PC-3 (cell line): ENCODE results near the gene GPR42. TPM values are rescaled to one million over a fixed set of nuclear protein-coding genes. Genes with fewer than 3 reads are reported as not detected.

Experiments
- ATAC-seq: fragments of 200-7000 bp; cut with Tn5 transposase; 2 replicates; pipeline ENCODE4 v1.9.1; 2020; ENCODE audit warnings: mild to moderate bottlenecking, moderate library complexity
- BruUV-seq: library from RNA; stranded (reverse); fragments of 400-500 nt; replicated peaks from 2 replicates; lab custom pipeline; 2021; lab: Mats Ljungman, UMichigan
- CTCF ChIA-PET: fragments of 300-600 bp; sonication (Branson Sonifier 250); formaldehyde crosslinking; loops from one replicate; lab custom pipeline; 2022; ENCODE audit warnings: antibody characterized with exemption; lab: Charles Lee
- POLR2A ChIA-PET: fragments of 300-600 bp; sonication (Branson Sonifier 250); formaldehyde crosslinking; loops from one replicate; lab custom pipeline; 2022; ENCODE audit warnings: antibody characterized with exemption; ENCODE audit not compliant: unreplicated experiment; lab: Charles Lee
- DNase-seq: peaks from one replicate; pipeline ENCODE4 v3.0.0-alpha.2; 2015
- H2AFZ ChIP-seq: fragments of 300-600 bp; sonication (generic); 2 replicates; pipeline ENCODE4 v1.6.0; 2016; ENCODE audit warnings: antibody characterized with exemption, low read length
- H3F3A ChIP-seq: fragments of 300-600 bp; sonication (generic); one replicate; pipeline ENCODE4 v1.6.0; 2017; ENCODE audit warnings: antibody characterized with exemption, low read length, control low read depth, mild to moderate bottlenecking; ENCODE audit not compliant: unreplicated experiment
- H3K27ac ChIP-seq: fragments of 300-600 bp; sonication (generic); 2 replicates; pipeline ENCODE4 v1.5.1; 2016; ENCODE audit warnings: mild to moderate bottlenecking, low read length
- H3K27me3 ChIP-seq: fragments of 300-600 bp; sonication (generic); 2 replicates; pipeline ENCODE4 v1.6.1; 2016; ENCODE audit warnings: low read length, mixed read lengths
- H3K36me3 ChIP-seq: fragments of 300-600 bp; sonication (generic); 2 replicates; pipeline ENCODE4 v1.6.1; 2016; ENCODE audit warnings: low read depth, mixed run types, low read length, mixed read lengths
- H3K4me1 ChIP-seq: fragments of 300-600 bp; sonication (generic); 2 replicates; pipeline ENCODE4 v1.5.1; 2016; ENCODE audit warnings: low read length; ENCODE audit not compliant: insufficient read depth
- H3K4me2 ChIP-seq: fragments of 300-600 bp; sonication (generic); 2 replicates; pipeline ENCODE4 v1.6.0; 2016; ENCODE audit warnings: low read length
- H3K4me3 ChIP-seq: fragments of 300-600 bp; sonication (generic); 2 replicates; pipeline ENCODE4 v1.5.1; 2016; ENCODE audit warnings: mild to moderate bottlenecking, low read length, mixed read lengths
- H3K79me2 ChIP-seq: fragments of 300-600 bp; sonication (generic); 2 replicates; pipeline ENCODE4 v1.6.1; 2017; ENCODE audit warnings: low read length, mixed read lengths
- H3K9ac ChIP-seq: fragments of 300-600 bp; sonication (generic); 2 replicates; pipeline ENCODE4 v1.6.0; 2016; ENCODE audit warnings: mild to moderate bottlenecking, low read length
- H3K9me2 ChIP-seq: fragments of 300-600 bp; sonication (generic); replicated peaks from 2 replicates; pipeline ENCODE4 v1.6.1; 2016; ENCODE audit warnings: mixed run types, low read length, mixed read lengths
- H3K9me3 ChIP-seq: fragments of 300-600 bp; sonication (generic); 2 replicates; pipeline ENCODE4 v1.6.1; 2016; ENCODE audit warnings: low read length, mixed read lengths
- H4K20me1 ChIP-seq: fragments of 300-600 bp; sonication (generic); 2 replicates; pipeline ENCODE4 v1.6.1; 2016; ENCODE audit warnings: low read length, mixed read lengths
- EZH2 ChIP-seq: fragments of 300-600 bp; sonication (generic); IDR thresholded peaks from one replicate; pipeline ENCODE4 v1.6.1; 2017; ENCODE audit warnings: antibody characterized with exemption, mild to moderate bottlenecking, low read length; ENCODE audit not compliant: unreplicated experiment
- EZH2phosphoT487 ChIP-seq: fragments of 300-600 bp; sonication (generic); IDR thresholded peaks from 2 replicates; pipeline ENCODE4 v1.6.1; 2018; ENCODE audit warnings: mild to moderate bottlenecking, antibody characterized with exemption, low read length, borderline replicate concordance
- intact Hi-C: fragments of 100-400 bp; cut with micrococcal nuclease; formaldehyde crosslinking; loops from 2 replicates; pipeline ENCODE4 v1.9.0; 2023
- total RNA-seq: library from RNA; depleted of rRNA; stranded (reverse); fragments of >200 nt; gene quantifications from 2 replicates; pipeline ENCODE4 v1.2.3, GENCODE V29; 2014
- TF ChIP-seq, protein P1 (sequence below): fragments of 300-600 bp; sonication (generic); conservative IDR thresholded peaks from 2 replicates; pipeline ENCODE4 v1.5.1; 2017; ENCODE audit warnings: antibody characterized with exemption, low read depth, mild to moderate bottlenecking, low read length

Gene GPR42
- total RNA-seq, 1 experiment from 2014 or later = not detected

DNA sequence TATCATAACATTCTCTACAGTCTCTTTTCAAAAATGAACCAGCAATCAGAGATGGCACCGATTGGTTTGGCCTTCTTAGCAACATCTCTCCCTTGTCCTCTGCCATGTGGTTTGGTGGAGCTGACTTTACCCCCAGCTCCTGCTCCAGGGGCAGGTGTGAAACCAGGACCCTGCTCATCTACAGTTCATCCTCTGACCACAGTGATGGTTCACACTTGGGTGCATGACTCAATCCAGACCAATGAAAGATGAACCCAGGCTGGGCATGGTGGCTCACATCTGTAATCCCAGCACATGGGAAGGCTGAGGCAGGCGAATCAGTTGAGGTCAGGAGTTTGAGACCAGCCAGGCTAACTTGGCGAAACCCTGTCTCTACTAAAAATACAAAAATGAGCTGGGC, 43.6 kb downstream of the GPR42 start:
- Histone ChIP-seq H3F3A (no peaks in the 10 kb centered on the region), H3K27ac (no peak overlapping the region), H3K4me2 (no peak overlapping the region), H3K27me3 (peaks cover 49% of the 10 kb centered on the region), H3K36me3 (no peaks in the 10 kb centered on the region), H2AFZ (no peak overlapping the region), H3K9me2 (no peaks in the 10 kb centered on the region), H3K4me1 (no peaks in the 10 kb centered on the region), H3K9me3 (no peaks in the 10 kb centered on the region), H3K79me2 (no peaks in the 10 kb centered on the region), H3K9ac (no peak overlapping the region), H3K4me3 (no peak overlapping the region), H4K20me1 (no peaks in the 10 kb centered on the region)
- no peak for ATAC-seq
- POLR2A ChIA-PET = no interaction called here
- BruUV-seq = no TSS peak
- DNase-seq = no peak
- CTCF ChIA-PET = no interaction called here
- no peak for TF ChIP-seq EZH2
- TF ChIP-seq EZH2phosphoT487 = no peak
- TF ChIP-seq, protein P1, sequence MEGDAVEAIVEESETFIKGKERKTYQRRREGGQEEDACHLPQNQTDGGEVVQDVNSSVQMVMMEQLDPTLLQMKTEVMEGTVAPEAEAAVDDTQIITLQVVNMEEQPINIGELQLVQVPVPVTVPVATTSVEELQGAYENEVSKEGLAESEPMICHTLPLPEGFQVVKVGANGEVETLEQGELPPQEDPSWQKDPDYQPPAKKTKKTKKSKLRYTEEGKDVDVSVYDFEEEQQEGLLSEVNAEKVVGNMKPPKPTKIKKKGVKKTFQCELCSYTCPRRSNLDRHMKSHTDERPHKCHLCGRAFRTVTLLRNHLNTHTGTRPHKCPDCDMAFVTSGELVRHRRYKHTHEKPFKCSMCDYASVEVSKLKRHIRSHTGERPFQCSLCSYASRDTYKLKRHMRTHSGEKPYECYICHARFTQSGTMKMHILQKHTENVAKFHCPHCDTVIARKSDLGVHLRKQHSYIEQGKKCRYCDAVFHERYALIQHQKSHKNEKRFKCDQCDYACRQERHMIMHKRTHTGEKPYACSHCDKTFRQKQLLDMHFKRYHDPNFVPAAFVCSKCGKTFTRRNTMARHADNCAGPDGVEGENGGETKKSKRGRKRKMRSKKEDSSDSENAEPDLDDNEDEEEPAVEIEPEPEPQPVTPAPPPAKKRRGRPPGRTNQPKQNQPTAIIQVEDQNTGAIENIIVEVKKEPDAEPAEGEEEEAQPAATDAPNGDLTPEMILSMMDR = no peak
- intact Hi-C loops = no loop called here

DNA sequence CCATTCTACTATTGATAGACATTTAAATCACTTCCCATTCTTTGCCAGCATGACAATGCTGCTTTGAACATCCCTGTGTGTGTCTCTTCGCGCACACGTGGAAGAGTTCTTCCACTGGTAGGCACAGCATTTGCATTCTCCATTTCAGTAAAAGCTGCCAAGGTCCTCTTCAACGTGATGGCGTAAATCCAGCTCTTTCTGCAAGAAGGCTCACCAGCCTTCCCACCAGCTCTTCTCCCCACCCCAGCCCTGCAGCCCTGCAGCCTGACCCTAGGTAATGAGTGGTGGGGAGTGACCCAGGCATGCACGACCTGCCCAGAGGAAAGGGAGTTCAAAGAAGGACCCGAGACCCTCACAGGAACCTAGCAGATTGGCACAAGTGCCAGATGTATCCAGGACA, 45.5 kb downstream of the GPR42 start:
- H3K4me3 ChIP-seq = no peak overlapping the region
- H3K9ac ChIP-seq = no peak overlapping the region
- no peaks in the 10 kb centered on the region for H3K4me1 ChIP-seq
- ATAC-seq = no peak
- no peaks in the 10 kb centered on the region for H4K20me1 ChIP-seq
- intact Hi-C loops = no loop called here
- no TSS peak for BruUV-seq
- H3K9me3 ChIP-seq = no peaks in the 10 kb centered on the region
- no peak overlapping the region for H3K27ac ChIP-seq
- H3K36me3 ChIP-seq = no peaks in the 10 kb centered on the region
- H3K9me2 ChIP-seq = no peaks in the 10 kb centered on the region
- H3F3A ChIP-seq = no peaks in the 10 kb centered on the region
- TF ChIP-seq EZH2phosphoT487 (no peak), EZH2 (no peak)
- TF ChIP-seq, protein P1 = no peak
- no peak overlapping the region for H2AFZ ChIP-seq
- POLR2A ChIA-PET = interaction anchor here (0.5 kb wide), 1 partner anchor 11 kb away, joined by 4 read pairs; no protein-coding TSS in a partner anchor
- H3K4me2 ChIP-seq = no peak overlapping the region
- no peaks in the 10 kb centered on the region for H3K79me2 ChIP-seq
- DNase-seq = no peak
- peaks cover 39% of the 10 kb centered on the region for H3K27me3 ChIP-seq
- CTCF ChIA-PET = no interaction called here

DNA sequence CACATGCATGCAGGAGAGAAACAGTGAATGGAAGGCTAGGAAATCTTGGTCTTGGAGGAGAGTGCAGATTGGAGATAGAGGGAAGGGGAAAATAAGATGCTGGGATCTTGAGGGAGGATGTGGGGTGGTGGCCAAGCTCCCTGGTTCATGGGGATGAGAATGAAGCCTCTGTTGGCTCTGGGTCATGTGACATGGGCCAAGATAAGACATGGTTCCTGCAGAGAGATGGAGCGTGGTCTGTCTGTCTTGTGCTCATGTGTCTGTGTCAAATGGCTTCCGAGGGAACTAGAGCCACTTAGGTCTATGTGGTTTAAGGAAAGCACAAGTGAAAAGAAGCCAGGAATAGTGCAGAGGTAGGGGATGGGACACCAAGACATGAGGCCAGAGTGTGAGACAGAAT, 46.4 kb downstream of the GPR42 start:
- Histone ChIP-seq H4K20me1 (no peaks in the 10 kb centered on the region), H3K9me3 (no peaks in the 10 kb centered on the region), H3K9ac (no peak overlapping the region), H3K4me2 (no peak overlapping the region), H3K4me1 (no peaks in the 10 kb centered on the region), H3F3A (no peaks in the 10 kb centered on the region), H3K4me3 (no peak overlapping the region), H3K36me3 (no peaks in the 10 kb centered on the region), H3K27ac (no peak overlapping the region), H3K9me2 (no peaks in the 10 kb centered on the region), H2AFZ (no peak overlapping the region), H3K27me3 (peaks cover 35% of the 10 kb centered on the region), H3K79me2 (no peaks in the 10 kb centered on the region)
- intact Hi-C loops = no loop called here
- POLR2A ChIA-PET = no interaction called here
- TF ChIP-seq EZH2phosphoT487 (no peak), EZH2 (no peak)
- TF ChIP-seq, protein P1 = no peak
- CTCF ChIA-PET = no interaction called here
- ATAC-seq (no peak), DNase-seq (no peak)
- no TSS peak for BruUV-seq
